Pancreas (tissue), 10 donors: Measurements from ENCODE around the gene SNAP47. TPM values are rescaled to one million over a fixed set of nuclear protein-coding genes. Genes with fewer than 3 reads are reported as not detected.

Experiments used
- ATAC-seq, 4 donors: fragments of 200-7000 bp; cut with Tn5 transposase; one replicate each; pipeline versions ENCODE4 v1.8.0 to v1.9.1; 2020; ENCODE audit warnings: mild to moderate bottlenecking in 4 of 4, moderate library complexity in 4 of 4
- DNase-seq, 6 donors: peaks; one replicate each; pipeline ENCODE4 v3.0.0-alpha.2; 2020
- FAIRE-seq: peaks from 2 replicates; lab custom pipeline; 2012; peaks lifted over from hg19 to GRCh38; lab: Jason Lieb, UNC
- H3K27ac ChIP-seq, 4 donors: fragments of 200-600 bp; sonication (generic); 1 replicate in 3 of 4; 2 replicates in 1 of 4; pipeline versions ENCODE4 v1.5.0 to v1.8.0; 2020
- H3K27me3 ChIP-seq, 4 donors: fragments of 200-600 bp; one replicate each; pipeline ENCODE4 v1.8.0; 2021
- H3K36me3 ChIP-seq, 3 donors: fragments of 200-600 bp; sonication (generic) in 1 of 3; one replicate each; pipeline versions ENCODE4 v1.5.0 to v1.8.0; 2020 to 2021
- H3K4me1 ChIP-seq, 3 donors: fragments of 200-600 bp; one replicate each; pipeline ENCODE4 v1.8.0; 2021
- H3K4me3 ChIP-seq, 4 donors: fragments of 200-600 bp; sonication (generic) in 2 of 4; one replicate each; pipeline versions ENCODE4 v1.5.0 to v1.8.0; 2020 to 2021
- H3K9me3 ChIP-seq, 4 donors: fragments of 200-600 bp; one replicate each; pipeline ENCODE4 v1.8.0; 2021
- WGBS, 2 donors: extraction: QIAGEN DNeasy Blood & Tissue Kit; methylation state at CpG; one replicate each; pipeline ENCODE4 v1.1.7; 2013; 5-methylcytosine and 5-hydroxymethylcytosine counted together
- intact Hi-C, 3 donors: fragments of 100-400 bp; cut with DNase I; formaldehyde crosslinking; loops; one replicate each; pipeline versions ENCODE4 v1.11.1 to v1.14.2; 2022
- polyA plus RNA-seq, 2 donors: library from polyadenylated mRNA; stranded (reverse); fragments of 200-250 nt; gene quantifications; one replicate each; pipeline ENCODE4 v1.2.3, GENCODE V29; 2013
- total RNA-seq, 6 donors: library from RNA; stranded (reverse); fragmentation: NEBNext Ultra II Directional in 4 of 6; extraction: Animal tissue kit (Norgen Biotek cat#: 25700) in 4 of 6; gene quantifications; one replicate each; pipeline versions ENCODE4 v1.2.1 to v1.2.4, GENCODE V29; 2021 to 2023
- TF ChIP-seq, protein P1 (sequence below), 4 donors: fragments of 200-600 bp; sonication (generic) in 3 of 4; IDR thresholded peaks; one replicate each; pipeline versions ENCODE4 v1.5.0 to v1.8.0; 2021; ENCODE audit warnings: antibody characterized with exemption in 4 of 4
- donor health status: healthy with polysubstance abuse.
- donor health status: DM: no; HTN: no; CAD: no; lungs with moderate emphysema.
- donor health status: DM: no; HTN: no; CAD: no.
- donor health status: control.
- donor health status: control.
- donor health status: Bipolar disorder and iron deficiency.
- donor health status: DM: yes; HTN: yes; CAD: no.
- donor health status: DM: no; HTN: no; CAD: no.
- donor health status: DM: no; HTN: no; CAD: no.
- donor health status: DM: yes; HTN: yes; CAD: no.

SNAP47 gene
- total and polyA plus RNA-seq, 8 donors = 12.3 to 21.5 (median 14.7) TPM

DNA sequence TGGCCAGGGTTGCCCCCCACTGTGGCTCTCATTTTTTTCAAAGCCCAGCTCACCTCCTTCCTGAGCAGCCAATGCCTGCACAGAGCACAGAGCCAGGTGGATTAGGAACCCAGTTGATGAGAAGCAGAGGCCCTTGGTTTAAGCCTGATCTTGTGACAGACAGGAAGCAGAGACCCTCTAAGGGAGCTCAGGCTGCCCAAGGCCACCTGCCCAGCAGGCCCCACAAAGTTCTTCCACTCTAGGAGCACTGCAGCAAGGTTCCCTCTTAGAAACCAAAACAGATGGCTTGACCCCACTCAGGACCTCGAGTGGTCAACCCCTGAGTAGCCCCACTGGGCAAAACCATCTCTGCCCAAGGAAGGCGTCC is 54.8 kb downstream of the SNAP47 start:
- no peaks in the 10 kb centered on the region for H3K36me3 ChIP-seq
- TF ChIP-seq, protein P1, sequence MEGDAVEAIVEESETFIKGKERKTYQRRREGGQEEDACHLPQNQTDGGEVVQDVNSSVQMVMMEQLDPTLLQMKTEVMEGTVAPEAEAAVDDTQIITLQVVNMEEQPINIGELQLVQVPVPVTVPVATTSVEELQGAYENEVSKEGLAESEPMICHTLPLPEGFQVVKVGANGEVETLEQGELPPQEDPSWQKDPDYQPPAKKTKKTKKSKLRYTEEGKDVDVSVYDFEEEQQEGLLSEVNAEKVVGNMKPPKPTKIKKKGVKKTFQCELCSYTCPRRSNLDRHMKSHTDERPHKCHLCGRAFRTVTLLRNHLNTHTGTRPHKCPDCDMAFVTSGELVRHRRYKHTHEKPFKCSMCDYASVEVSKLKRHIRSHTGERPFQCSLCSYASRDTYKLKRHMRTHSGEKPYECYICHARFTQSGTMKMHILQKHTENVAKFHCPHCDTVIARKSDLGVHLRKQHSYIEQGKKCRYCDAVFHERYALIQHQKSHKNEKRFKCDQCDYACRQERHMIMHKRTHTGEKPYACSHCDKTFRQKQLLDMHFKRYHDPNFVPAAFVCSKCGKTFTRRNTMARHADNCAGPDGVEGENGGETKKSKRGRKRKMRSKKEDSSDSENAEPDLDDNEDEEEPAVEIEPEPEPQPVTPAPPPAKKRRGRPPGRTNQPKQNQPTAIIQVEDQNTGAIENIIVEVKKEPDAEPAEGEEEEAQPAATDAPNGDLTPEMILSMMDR (IDR thresholded peaks at IDR 0.05) = no peak
- ATAC-seq = no peak
- no peaks in the 10 kb centered on the region for H3K9me3 ChIP-seq
- intact Hi-C loops = no loop called here
- peaks cover 5 to 14% (median 13%) of the 10 kb centered on the region in 3 donors for H3K4me1 ChIP-seq
- no peaks in the 10 kb centered on the region for H3K27me3 ChIP-seq
- FAIRE-seq = no peak
- 84 to 85% methylated on average over 2 of the region's 2 CpGs for WGBS, 2 donors
- no peak overlapping the region for H3K4me3 ChIP-seq
- no peak overlapping the region for H3K27ac ChIP-seq
- DNase-seq = peak in 1 of 6 donors; percentile 23

DNA sequence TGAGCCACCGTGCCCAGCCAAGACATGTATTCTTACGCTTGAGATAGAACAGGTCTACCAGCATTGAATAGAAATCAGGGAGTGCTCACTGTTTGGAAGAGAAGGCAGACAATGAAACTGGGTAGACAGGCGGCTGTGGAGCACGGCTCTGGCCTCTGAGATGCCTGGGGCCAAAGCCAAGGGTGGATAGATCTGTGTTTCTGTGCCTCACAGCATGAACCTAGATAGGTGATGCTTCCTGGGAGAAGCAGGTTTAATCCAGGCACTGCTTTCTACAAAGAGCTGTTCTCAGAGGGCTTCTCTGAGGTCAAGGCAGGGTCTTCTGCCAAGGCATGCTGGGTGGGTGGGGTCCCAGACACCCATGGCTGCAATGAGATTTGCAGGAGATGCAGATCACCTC is 55.6 kb downstream of the SNAP47 start:
- TF ChIP-seq, protein P1 (IDR thresholded peaks at IDR 0.05) = no peak

DNA sequence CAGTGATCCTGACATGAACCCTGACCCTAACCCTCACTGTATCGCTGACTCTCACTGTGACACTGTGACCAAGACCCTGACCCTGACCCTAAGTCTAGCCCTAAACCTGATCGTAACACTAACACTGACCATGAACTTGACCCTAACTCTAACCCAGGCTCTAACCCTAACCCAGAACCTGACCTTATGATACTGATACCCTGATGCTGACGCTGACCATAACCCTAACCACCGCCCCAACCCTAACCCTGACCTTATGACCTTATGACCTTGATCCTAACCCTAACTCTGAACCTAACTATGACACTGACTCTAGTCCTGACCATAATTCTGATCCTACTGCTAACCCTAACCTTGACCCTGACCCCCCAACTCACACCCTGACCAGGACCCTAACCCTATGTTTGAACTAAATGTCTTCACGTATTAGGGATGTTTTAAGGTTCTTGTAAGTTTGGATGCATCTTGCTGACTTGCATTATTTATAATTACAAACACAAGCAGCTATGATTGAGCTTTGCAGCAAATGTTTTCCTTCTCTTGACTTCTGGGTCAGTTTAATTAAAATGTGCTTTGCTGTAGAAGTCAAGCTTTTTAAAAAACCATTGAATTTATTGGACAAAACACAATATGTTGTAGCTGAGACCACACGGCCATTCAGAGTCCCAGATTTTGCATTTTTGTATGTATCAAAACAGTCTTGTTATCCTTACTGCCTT is 56.3 kb downstream of the SNAP47 start:
- Histone ChIP-seq H3K27ac (no peak overlapping the region), H3K4me3 (no peak overlapping the region), H3K27me3 (no peaks in the 10 kb centered on the region), H3K4me1 (peaks cover 0 to 7% (median 6%) of the 10 kb centered on the region in 3 donors), H3K9me3 (no peaks in the 10 kb centered on the region), H3K36me3 (no peaks in the 10 kb centered on the region)
- FAIRE-seq = no peak
- ATAC-seq = no peak
- TF ChIP-seq, protein P1 (IDR thresholded peaks at IDR 0.05) = no peak
- intact Hi-C loops = no loop called here
- 85 to 86% methylated on average over 6 of the region's 6 CpGs for WGBS, 2 donors
- no peak for DNase-seq

More for the DNA sequence above, 55.6 kb downstream of the SNAP47 start:
- intact Hi-C loops = no loop called here
- FAIRE-seq (no peak), DNase-seq (no peak), ATAC-seq (no peak)
- H3K27me3 ChIP-seq = no peaks in the 10 kb centered on the region
- WGBS, 2 donors = 82 to 88% methylated on average over 4 of the region's 4 CpGs
- H3K9me3 ChIP-seq = no peaks in the 10 kb centered on the region
- peaks cover 5 to 13% (median 13%) of the 10 kb centered on the region in 3 donors for H3K4me1 ChIP-seq
- no peaks in the 10 kb centered on the region for H3K36me3 ChIP-seq
- H3K4me3 ChIP-seq = no peak overlapping the region
- H3K27ac ChIP-seq = no peak overlapping the region

DNA sequence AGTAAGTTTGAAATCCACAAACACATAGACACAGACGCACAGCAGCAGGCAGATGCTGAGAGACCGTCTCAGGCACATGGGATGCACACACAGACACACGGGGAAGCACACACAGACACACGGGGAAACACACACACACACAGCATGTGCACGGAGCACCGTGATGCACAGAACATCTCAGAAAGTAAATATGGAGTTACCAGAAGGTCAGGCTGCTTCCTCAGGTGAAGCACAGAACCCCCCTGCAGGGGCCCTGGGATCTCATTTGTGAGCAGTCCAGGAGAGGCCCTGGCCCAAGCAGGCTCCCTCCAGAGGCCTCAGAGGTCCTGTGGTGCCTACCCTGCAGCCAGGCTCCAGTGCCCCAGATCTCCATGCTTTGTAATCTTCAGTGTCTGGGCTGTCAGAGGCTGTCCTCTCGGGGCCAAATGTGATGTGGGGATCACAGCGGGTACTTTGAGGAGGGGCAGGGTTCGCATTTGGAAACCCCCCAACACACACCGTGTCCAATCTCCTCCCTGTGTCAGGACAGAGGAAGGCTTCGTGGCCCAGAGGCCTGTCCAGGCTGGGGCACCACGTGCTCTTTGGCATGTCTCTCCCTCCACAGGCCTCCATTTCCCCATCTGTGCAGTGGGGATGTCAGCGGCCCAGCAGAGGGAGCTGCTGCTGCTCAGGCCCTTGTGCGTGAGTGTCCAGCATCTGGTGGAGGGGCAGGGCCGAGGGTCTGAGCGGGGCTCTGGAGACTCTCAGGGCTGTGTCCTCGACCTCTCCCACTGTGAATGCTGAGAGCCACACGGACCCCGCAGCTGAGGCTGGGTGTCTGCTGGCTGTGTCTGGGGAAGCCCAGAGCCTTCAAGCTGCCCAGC is 57.2 kb downstream of the SNAP47 start:
- FAIRE-seq (no peak), DNase-seq (no peak), ATAC-seq (no peak)
- Histone ChIP-seq H3K27ac (no peak overlapping the region), H3K9me3 (no peaks in the 10 kb centered on the region), H3K4me1 (no peaks in the 10 kb centered on the region), H3K4me3 (no peak overlapping the region), H3K36me3 (no peaks in the 10 kb centered on the region), H3K27me3 (no peaks in the 10 kb centered on the region)
- WGBS, 2 donors = 76 to 83% methylated on average over 19 of the region's 19 CpGs
- intact Hi-C loops = no loop called here
- TF ChIP-seq, protein P1 (IDR thresholded peaks at IDR 0.05) = no peak
